ENCODE results near the gene PGAP2.
"Not testable (repeated sequence)": the region's sequence is repeated elsewhere in the genome, so short reads cannot be mapped to it uniquely, and the experiment has no call there.

Gene PGAP2

GRCh38 chr11:3807909-3808860 is at the start of gene PGAP2:
Gene PGAP2 (plus strand): TSS chr11:3808560. CDS start chr11:3811260, 2,700 bp downstream.
- DNase-seq: peak; percentile 83

GRCh38 chr11:3764266-3764665 is 44.1 kb upstream of the PGAP2 start:
- DNase-seq: no peak

GRCh38 chr11:3766836-3767235 is 41.5 kb upstream of the PGAP2 start:
- DNase-seq: not testable (repeated sequence)

GRCh38 chr11:3767536-3767935 is 40.8 kb upstream of the PGAP2 start:
- no peak for DNase-seq

GRCh38 chr11:3773180-3773579 is 35.2 kb upstream of the PGAP2 start:
- DNase-seq: no peak

- DNase-seq: no peak
Observed at GRCh38 chr11:3775736-3776406, 32.5 kb upstream of the PGAP2 start.

- no peak for DNase-seq
Observed at GRCh38 chr11:3781423-3781822, 26.9 kb upstream of the PGAP2 start.

- no peak for DNase-seq
Observed at GRCh38 chr11:3782963-3783362, 25.4 kb upstream of the PGAP2 start.

GRCh38 chr11:3783611-3784010 is 24.7 kb upstream of the PGAP2 start:
- no peak for DNase-seq

- DNase-seq: no peak
Observed at GRCh38 chr11:3786781-3787428, 21.5 kb upstream of the PGAP2 start.

- DNase-seq: not testable (repeated sequence)
Observed at GRCh38 chr11:3794387-3794786, 14.0 kb upstream of the PGAP2 start.

- DNase-seq: no peak
Observed at GRCh38 chr11:3795131-3796001, 13.0 kb upstream of the PGAP2 start.

GRCh38 chr11:3796002-3796311 is 12.4 kb upstream of the PGAP2 start:
- no peak for DNase-seq

- no peak for DNase-seq
Observed at GRCh38 chr11:3796346-3796745, 12.0 kb upstream of the PGAP2 start.

- DNase-seq: peak; percentile 73
Observed at GRCh38 chr11:3796801-3797328, 11.5 kb upstream of the PGAP2 start.

GRCh38 chr11:3797329-3798090 is 10.8 kb upstream of the PGAP2 start, which contains the start of gene NUP98:
Gene NUP98 (minus strand): TSS chr11:3797554. CDS start chr11:3782117, 15,437 bp downstream.
- peak; percentile 99 for DNase-seq

- DNase-seq: no peak
Observed at GRCh38 chr11:3799143-3799542, 9.2 kb upstream of the PGAP2 start.

GRCh38 chr11:3799873-3800272 is 8.5 kb upstream of the PGAP2 start:
- DNase-seq: no peak

GRCh38 chr11:3802011-3802790 is 6.2 kb upstream of the PGAP2 start:
- no peak for DNase-seq

GRCh38 chr11:3803726-3804495 is 4.4 kb upstream of the PGAP2 start:
- DNase-seq: no peak
